ENCODE data around the gene IRGC.
A peak's percentile ranks its signal among the peaks of the same experiment; 100 is the strongest.
"Not testable (repeated sequence)": the region's sequence is repeated elsewhere in the genome, so short reads cannot be mapped to it uniquely, and the experiment has no call there.

Gene IRGC, protein sequence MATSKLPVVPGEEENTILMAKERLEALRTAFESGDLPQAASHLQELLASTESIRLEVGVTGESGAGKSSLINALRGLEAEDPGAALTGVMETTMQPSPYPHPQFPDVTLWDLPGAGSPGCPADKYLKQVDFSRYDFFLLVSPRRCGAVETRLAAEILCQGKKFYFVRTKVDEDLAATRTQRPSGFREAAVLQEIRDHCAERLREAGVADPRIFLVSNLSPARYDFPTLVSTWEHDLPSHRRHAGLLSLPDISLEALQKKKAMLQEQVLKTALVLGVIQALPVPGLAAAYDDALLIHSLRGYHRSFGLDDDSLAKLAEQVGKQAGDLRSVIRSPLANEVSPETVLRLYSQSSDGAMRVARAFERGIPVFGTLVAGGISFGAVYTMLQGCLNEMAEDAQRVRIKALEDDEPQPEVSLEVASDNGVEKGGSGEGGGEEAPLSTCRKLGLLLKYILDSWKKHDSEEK

DNA sequence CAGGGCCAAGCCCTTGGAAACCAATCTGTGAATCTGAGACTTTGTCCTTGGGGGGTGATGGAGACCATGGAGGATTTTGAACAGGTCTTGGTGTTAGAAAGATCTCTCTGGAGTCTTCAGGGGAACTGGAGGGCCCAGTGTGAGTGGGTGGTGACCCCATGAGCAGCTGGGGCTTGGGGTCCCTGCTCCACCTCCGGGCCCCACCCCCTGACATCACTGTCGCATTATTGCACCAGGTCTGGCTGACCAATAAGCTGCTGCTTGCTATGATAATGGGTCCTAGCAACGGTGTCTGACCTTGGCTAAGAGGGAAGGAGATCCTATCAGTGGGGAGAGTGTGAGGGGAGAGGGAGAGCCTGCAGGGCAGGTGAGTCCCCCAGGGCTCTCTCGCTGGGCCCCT, at the start of gene IRGC:
IRGC (plus strand) TSS at position 301 of the 400 bp plus-strand sequence. CDS start 2,483 bp downstream, outside the sequence.
- FAIRE-seq (no peak), DNase-seq (ENCODE audit: low spot score) (no peak)

DNA sequence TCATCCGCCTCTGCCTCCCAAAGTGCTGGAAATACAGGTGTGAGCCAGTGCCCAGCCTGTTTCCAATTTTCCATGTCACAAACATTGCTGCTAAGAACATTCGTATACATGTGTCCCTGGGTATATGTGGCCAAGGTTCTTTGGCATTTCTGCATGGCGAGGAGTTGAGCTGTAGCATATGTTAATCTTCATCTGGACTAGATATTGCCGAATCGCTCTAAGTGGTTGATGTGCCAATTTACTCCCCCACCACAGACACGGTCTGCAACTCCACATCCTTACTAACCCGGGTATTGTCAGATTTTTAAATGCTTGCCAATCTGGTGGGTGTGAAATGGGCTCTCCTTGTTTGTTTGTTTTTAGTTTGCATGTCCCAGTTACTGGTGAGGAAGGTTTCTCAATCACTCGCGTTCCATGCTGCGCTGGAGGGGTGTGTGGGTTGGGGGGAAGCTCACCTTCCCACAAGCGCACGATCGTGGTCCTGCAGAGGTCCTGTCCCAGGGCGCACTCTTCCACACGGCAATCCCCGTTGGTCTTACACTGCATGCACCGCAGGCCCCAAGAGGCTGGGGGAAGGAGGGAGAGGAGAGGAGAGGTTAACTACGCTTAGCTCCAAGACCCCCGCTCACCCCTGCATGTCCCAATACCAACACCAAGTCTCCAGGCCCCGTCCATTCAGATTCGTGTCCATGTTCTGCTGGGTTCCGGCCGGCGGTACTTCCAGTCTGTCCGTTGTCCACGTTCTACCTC, 48.6 kb upstream of the IRGC start:
- DNase-seq (ENCODE audit: low spot score) = no peak

DNA sequence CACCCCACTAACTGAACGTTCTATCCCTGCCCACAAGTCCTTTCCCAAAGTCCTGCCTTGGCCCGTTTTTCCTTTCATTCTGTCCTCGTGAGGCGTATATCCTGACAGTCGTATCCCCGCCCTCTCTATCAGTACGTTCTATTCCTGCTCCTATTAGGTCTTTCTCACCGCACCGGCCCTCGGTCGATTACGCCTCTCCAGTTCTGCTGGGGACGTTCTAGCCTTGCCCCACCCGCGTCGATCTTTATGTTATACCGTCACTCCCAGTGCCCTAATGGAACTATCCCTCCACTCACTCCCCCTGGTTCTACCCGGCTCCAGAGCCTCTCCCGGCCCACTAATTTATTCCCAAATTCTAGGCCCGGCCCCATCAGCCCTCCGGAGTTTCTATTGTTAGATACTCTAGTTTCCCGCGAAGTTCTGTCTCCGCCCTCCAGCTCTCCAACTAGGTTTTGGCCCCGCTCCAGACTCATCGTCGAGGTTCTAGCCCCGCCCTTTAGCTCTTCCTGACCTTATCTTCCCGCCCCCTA, 47.9 kb upstream of the IRGC start:
- no peak for FAIRE-seq

More for the DNA sequence above, 48.6 kb upstream of the IRGC start:
- FAIRE-seq = no peak

DNA sequence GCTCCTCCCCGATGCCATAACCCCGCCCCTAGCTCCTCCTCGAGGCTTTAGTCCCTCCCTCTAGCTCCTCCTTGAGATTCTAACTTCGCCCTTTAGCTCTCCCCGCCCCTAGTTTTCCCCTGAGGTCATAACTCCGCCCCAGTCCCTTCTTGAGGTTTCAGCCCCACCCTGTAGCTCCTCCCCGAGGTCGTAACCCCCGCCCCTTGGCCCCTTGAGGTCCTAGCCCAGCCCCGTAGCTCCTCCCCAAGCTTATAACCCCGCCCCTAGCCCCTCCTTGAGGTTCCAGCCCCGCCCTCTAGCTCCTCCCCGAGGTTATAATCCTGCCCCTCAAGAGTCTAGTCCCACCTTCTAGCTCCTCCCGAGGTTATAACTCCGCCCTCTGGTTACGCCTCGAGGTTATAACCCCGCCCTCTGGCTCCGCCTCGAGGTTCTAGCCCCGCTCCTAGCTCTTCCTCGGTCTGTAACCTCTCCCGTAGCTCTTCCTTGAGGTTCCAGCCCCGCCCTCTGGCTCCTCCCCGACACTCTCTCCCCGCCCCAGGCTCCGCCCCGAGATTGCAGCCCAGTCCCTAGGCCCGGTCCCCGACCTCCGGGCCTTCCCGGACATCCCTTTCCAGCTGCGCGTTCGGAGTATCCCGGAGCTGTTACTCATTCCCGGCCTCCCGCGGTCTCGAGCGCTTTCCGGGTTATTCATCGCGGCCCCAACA, 47.3 kb upstream of the IRGC start:
- no peak for FAIRE-seq

More for the DNA sequence above, 47.9 kb upstream of the IRGC start:
- DNase-seq (ENCODE audit: low spot score) = no peak

DNA sequence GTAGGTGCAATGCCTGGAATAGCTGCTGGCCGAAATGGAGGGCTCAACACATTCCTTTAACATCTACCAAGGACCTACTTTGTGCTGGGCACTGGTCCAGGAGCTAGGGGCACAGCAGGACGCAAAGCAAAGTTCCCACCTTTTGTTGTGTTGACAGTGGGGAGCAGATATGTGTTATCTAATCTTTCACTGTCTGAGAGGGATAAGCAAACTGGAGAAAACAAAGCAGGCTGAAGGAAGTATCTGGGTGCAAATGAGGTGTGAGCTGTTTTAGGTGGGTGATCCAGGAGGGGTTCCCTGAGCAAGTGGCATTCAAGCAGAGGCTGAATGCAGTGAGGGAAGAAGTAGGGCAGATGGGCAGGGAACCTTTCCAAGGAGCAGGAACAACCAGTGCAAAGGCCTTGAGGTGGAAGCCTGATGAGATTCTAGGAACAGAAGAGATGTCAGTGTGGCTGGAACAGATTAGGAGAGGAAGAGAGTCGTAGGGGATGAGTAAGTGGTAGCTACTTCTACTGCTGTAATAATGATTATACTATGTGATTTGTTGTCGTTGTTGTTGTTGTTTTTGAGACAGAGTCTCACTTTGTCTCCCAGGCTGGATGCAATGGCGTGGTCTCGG, 43.7 kb upstream of the IRGC start:
- DNase-seq (ENCODE audit: low spot score) = no peak
- FAIRE-seq = no peak

More for the DNA sequence above, 47.3 kb upstream of the IRGC start:
- peak; percentile 98 for DNase-seq (ENCODE audit: low spot score)

DNA sequence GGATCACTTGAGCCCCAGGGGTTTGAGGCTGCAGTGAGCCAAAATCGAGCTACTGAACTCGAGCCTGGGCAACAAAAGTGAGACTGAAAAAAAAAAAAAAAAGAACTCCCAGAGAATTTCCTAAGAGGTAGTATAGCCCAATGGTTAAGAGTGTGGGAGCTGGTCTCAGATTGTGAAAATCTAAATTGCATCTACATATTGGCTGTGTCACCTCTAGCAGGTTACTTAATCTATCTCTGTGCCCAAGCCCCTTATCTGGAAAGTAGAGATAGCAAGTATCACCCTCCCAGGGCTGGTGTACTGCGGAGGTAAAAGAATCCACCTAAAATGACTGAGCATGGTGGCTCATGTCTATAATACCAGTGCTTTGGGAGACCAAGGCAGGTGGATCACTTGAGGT, 42.2 kb upstream of the IRGC start:
- no peak for DNase-seq (ENCODE audit: low spot score)
- no peak for FAIRE-seq

DNA sequence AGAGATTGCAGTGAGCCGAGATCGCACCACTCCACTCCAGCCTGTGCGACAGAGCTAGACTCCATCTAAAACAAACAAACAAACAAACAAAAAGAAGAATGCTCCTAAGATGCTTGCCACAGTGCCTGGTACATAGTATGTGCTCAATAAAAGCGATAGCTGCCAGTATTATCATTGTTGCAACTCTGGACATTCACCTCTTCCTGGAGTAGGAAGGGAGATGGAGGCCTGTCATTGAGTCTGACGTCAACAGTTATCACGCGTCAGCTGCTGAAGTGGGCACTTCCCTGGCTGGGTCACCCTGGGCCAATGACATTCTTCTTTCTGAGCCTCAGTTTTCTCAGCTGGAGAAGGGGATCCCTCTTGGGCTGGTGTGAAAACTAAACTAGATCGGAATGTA, 41.7 kb upstream of the IRGC start:
- no peak for DNase-seq (ENCODE audit: low spot score)

DNA sequence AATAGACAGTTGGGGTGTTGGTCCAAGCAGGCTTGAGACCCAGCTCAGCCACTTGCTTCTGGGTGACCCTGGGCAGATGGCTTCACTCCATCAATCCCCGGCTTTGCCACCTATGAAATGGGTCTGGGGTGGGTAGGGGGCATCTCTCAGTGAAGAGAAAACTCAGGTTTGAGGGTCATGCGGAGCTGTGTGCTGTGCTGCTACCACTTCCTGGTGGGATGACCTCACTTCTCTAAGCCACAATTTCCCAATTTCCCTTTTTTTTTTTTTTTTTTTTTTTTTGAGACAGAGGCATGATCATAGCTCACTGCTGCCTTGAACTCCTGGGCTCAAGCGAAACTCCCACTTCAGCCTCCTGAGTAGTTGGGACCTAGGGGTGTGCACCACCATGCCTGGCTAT, 41.3 kb upstream of the IRGC start:
- DNase-seq (ENCODE audit: low spot score) = peak; percentile 31
- FAIRE-seq = no peak

More for the DNA sequence above, 41.7 kb upstream of the IRGC start:
- no peak for FAIRE-seq

DNA sequence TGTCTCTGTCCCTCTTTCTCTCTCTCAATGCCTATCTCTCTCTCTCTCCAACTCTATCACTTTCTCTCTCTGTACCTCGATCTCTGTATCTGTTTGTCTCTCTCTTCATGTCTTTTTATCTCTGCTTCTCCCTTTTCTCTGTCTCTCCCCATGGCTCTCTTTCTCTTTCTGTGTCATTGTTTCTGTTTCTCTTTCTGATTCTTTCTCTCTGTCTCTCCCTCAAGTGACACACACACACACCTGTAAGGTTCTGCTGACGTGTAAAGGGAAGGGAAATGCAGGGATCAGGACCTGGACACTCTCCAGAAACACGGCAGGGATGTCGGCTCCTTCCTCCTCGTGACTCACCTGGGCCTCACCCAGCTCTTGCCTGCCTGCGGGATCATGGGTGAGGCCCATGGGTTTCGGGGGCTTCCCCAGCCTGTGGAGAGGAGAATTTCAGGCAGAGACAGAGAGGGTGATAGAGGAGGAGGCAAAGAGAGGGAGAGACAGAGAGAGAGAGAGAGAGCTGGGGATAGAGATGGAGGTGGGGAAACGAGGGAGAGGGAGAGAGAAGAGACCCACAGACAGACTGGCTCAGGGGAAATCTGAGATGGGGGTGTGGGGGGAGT, 40.5 kb upstream of the IRGC start:
- no peak for FAIRE-seq

DNA sequence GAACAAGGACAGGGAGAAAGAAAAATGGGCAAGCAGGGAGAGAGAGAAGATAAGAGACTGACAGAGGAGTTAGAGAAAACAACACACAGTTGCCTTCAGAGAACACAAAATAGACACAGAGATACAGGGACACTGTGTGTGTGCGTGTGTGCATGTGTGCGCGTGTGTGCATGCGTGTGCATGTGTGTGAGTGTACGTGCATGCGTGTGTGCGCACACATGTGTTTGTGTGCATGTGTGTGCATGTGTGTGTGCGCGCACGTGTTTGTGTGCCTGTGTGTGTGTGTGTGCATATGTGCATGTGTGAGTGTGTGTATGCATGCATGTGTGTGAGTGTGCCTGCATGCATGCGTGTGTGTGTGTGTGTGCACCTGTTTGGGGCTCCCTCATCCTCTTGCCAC, 40.0 kb upstream of the IRGC start:
- FAIRE-seq = peak; percentile 73
- no peak for DNase-seq (ENCODE audit: low spot score)

More for the DNA sequence above, 40.5 kb upstream of the IRGC start:
- DNase-seq (ENCODE audit: low spot score) = peak; percentile 71

DNA sequence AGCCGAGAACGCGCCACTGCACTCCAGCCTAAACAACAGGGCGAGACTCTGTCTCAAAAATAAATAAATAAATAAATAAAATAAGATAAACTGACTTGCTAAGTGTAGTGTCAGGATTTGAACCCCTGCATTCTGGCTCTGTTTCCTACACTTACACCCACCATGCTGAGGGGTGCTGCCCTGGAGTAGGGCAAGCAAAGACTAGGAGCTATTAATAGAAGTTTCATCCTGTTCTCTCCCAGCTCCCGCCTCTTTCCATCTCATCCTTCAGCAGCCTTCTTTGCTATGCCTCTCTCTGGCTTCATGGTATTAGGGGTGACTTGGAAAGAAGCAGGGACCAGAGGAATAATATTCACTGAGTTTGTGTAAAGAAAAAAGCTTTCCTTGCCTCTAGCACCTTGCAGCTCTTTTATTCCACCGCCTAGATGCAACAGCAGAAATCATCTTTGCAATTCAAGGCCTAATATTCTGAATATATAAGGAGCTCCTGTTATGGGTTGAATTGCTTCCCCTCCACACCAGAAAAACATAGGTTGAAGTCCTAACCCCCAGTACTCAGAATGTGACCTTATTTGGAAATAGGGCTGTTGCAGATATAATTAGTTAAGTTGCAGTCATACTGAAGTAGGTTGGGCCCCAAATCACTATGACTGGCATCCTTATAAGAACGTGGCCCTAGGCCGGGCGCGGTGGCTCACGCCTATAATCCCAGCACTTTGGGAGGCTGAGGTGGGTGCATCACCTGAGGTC, 37.2 kb upstream of the IRGC start:
- no peak for DNase-seq (ENCODE audit: low spot score)

DNA sequence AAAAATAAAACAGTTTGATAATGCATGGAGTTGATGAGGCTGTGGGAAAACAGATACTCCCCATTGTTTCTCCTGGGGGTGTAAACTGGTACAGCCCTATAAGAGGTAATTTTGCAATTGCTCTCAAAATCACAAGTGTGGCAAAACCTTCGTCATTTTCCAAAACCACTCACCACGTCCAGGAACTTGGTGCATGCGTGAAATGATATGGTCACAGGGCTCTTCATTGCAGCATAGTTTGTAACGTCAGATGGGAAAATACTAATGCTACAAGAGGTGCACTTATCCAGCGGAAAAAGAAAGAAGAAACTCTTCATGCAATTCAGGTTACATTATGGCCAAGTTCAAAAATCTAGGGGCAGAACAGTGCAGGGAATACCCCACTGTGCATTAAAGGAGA, 34.1 kb upstream of the IRGC start:
- DNase-seq (ENCODE audit: low spot score) = no peak
- FAIRE-seq = no peak

More for the DNA sequence above, 37.2 kb upstream of the IRGC start:
- no peak for FAIRE-seq

DNA sequence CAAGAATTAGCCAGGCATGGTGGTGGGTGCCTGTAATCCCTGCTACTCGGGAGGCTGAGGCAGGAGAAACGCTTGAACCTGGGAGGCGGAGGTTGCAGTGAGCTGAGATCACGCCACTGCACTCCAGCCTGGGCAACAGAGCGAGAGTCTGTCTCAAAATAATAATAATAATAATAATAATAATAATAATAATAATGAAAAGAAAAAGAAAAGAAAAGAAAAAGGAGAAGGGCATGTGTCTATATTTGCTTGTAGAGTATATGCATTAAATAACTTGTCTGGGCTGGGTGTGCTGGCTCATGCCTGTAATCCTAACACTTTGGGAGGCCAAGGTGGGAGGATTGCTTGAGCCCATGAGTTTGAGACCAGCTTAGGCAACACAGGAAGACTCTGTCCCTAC, 33.6 kb upstream of the IRGC start:
- FAIRE-seq; DNase-seq (ENCODE audit: low spot score): not testable (repeated sequence)

DNA sequence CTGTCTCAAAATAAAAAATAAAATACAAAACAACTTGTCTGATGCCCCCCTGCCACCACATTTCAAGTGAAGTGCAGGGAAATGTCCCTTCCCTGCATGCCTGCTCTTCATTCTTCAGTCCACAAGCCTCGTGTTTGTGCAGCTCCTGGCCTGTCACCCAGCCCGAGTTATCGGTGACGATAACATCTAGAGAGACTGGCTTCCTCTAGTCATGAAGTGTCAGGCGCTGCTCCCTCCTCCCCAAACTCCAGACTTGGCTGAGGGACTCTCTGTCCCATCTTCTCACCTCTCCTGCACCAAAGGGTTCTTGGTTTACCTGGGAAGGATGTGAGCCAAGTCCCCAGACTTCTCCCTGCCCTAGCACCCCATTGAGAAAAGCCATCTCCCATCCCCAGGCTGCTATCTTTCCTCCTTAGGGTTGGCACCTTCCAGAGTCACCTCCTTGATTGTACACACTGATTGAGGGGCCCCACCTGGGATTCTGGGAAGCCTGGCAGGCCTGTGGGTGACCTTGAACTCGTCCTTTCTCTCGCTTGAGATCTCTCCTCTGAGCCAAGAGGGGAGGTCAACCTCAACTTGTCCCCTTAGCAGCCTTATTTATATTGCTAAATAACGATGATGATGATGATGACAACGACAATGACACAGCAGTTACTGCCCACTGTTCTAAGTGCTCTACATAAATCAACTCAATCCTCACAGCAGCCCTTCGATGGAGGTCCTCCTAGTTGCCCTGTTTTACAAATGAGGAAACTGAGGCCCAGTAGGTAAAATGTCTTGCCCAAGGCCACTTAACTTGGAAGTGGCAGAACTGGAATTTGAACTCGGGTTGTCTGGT, 32.8 kb upstream of the IRGC start:
- DNase-seq (ENCODE audit: low spot score) (no peak), FAIRE-seq (no peak)

DNA sequence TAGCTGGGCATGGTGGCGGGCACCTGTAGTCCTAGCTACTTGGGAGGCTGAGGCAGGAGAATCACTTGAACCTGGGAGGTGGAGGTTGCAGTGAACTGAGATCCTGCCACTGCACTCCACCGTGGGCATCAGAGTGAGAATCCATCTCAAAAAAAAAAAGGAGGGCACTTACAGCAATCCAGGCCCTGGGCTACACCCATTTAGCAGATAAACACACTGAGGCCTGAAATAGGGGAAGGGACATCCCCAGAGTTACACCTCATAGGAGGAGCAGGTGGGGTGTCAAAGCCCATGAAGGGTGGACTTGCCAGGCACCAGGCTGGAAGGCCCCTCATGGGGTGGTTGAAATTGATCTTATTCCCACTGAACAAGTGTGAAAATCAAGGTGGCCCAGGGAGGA, 32.0 kb upstream of the IRGC start:
- no peak for DNase-seq (ENCODE audit: low spot score)
- no peak for FAIRE-seq

DNA sequence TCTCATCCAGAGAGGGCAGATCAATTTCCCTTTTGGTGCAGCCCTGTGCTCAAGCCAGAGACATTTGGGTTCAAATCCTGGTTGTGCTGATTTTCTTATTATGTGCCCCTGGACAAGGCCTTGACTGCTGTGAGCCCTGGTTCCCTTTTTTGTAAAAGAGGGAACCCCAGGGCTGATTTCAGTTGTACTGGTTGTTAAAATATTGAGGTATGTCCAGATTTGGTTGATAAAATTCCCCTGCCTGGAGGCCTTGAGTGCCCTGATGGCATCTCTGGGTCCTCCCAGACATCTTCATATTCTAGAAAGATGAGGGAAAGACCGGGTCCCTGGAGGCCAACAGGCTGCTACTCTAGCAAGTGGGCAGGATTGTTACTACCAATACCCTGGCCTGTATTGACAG, 31.6 kb upstream of the IRGC start:
- DNase-seq (ENCODE audit: low spot score) = no peak
- no peak for FAIRE-seq

DNA sequence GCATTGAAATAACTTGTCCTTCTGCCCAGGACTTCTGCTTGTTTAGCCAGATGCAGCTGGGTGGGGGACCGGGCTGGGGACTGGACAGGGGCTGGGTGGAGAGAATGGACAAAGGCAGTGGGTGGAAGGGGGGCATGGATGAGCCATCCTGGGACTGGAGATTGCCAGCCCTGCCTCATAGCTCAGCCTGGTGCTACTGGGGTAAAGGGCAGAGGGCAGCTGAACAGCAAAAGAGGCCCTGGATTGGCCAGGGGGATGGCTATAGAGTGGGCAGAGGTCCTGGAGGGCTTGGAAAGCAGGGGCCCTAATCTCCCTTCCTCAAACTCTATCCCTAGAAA, 28.2 kb upstream of the IRGC start:
- peak; percentile 35 for FAIRE-seq
- peak; percentile 49 for DNase-seq (ENCODE audit: low spot score)

DNA sequence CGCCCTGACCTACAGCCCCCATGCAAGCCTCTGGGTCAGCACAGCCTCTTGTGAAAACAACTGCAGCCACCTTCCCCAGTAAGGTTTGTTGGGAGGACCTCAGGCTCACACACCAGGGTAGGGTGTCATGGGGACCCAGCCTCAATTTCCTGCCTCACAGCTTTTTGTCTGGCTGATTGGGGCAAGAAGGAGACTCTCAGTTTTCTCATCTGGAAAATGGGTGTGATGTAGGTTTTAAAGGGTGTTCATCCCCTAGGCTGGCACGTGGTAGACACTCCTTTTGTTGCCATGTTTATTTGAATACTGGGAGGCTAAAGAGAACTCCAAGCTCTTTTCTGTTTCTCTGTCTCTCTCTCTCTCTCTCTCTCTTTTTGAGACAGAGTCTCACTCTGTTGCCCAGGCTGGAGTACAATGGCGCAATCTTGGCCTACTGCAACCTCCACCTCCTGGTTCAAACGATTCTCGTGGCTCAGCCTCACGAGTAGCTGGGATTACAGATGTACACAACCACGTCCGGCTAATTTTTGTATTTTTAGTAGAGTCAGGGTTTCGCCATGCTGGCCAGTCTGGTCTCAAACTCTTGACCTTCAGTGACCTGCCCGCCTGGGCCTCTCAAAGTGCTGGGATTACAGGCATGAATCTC, 27.7 kb upstream of the IRGC start:
- FAIRE-seq = no peak
- DNase-seq (ENCODE audit: low spot score) = no peak

DNA sequence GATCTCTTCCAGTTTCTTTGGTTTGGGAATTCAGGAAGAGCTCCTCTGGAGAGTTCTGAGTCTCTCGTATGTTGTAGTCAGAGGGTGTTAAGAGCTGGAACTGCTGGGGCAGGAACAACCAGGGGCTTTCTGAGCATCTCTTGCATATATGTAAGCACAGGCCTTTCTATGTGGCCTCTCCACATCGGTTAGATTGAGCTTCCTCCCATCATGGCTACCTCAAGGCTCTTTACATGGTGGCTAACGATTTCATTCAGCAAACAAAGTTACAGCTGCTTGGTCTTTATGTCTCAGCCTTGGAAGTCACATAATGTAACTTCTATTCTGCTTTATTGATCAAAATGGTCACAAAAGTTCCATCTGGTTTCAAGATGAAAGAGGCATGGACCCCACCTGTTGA, 25.4 kb upstream of the IRGC start:
- FAIRE-seq = no peak
- DNase-seq (ENCODE audit: low spot score) = no peak

All from urothelium cell line (cell line).